HG02759 (cell line): ENCODE data around the gene TNNC1.

ENCODE experiments used
- ATAC-seq: cut with Tn5 transposase; IDR thresholded peaks from one replicate; pipeline ENCODE4 v1.9.1; 2021; ENCODE audit warnings: mild to moderate bottlenecking, moderate library complexity; ENCODE audit not compliant: unreplicated experiment

TNNC1 gene

DNA sequence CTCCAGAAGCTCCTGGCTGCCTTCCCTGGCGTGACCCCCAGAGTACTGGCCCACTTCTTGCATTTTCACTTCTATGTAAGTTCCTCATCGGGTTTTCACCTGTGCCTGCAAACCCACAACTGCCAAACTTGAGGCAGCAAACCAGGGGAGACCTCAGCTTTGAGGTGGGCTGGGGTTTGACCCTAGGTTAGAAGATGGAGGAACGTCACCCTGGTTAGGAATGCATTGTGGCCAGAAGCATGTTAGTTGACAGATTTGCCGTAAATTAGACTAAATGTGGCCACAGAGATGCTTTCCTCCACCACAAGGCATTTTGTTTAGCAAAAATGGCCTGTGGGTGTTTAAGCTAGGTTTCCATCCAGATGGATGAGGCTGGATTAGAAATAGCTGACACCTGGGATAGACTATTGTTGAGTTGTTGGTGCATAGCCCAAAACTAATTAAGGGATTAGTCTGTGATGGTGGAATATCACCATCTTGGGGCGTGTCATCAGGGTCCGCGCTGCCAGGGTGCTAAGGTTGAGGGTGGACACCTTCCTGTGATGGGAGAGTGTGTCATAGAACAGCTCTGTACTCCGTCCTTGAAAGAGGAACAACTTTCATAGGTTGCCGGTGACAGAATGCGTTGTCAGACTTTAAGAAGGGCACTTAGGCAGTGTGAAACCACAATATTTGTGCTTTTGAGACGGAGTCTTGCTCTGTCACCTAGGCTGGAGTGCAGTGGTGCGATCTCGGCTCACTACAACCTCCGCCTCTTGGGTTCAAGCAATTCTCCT, 5.1 kb upstream of the TNNC1 start:
- no peak for ATAC-seq

DNA sequence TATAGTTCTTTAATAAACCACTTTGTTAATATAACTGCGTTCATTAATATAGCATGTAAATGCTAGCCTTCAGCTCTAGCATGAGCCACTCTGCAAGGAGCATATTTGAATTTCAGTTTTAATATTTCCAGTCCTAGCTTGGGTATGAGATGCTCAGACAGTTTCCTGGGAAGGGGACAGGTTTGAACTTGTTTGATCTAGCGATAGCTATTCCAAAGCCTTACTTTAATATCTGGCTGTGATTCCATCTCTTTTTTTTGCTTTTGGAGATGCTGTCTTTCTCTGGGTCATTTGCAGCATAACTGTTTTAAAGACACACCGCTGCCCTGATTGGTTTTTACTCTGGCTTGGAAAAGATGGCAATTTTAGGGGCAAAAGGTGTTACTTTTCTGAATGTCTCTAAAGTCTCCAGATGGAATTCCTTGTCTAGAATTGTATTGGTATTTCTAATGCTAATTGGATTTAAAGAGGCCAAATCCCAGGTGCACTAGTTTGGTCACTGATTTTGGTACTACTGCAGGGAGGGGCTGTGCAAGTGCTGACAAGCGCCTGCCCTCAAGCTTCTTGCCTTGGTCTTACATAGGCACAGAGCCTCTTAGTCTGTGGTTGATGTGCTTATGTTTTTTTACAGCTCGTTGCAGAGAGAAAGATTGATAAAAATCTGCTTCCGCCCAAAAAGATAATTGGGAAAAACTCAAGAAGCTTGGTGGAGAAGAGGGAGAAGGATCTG, 4.4 kb upstream of the TNNC1 start:
- ATAC-seq = no peak

DNA sequence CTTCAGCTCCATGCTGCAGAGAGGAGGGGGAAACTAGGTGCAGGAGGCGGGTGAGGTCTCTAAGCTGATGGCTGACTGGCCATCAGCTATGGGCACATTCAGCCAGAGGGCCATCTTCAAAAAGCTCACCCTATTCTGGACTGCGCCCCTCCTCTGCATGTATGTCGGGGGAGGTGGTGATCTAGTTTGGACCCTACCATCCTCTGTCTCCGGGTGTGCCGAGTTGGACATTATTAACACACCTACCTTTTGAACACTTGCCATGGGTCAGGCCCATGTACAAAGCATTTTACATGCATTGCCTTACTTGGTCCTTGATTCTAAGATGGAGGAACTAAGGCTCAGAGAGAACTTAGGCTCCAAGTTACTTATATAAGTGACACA, 3.0 kb upstream of the TNNC1 start:
- ATAC-seq = no peak

DNA sequence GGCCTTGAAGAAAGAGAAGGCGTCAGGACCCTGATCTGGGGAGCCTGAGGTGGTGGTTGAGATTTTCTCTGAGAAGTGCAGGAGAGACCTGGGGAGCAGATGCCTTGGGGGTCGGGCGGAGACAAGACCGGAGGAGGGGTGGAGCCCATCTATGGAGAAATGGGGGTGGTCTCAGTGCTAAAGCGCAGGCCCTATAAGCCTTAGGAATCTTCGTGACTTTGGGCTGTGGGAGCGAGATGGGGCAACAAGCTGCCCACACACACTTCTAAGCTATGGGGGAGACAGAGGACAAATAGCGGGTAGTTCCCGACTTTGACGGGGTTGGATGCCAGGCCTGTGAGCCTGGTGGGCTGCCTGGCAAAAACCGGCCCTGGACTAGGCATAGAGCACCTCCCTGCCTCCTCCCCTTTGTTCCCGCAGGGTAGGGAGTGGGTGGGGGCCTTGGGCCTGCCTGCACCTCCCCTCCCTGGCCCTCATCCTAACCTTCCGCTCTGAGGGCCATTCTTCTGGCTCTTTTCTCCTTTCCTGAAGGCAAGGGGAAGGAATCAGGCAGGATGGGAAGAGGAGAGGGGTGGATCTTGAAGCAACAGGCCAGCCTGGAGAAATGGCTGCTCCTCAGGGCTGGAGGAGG, 2.4 kb upstream of the TNNC1 start:
- ATAC-seq = no peak

DNA sequence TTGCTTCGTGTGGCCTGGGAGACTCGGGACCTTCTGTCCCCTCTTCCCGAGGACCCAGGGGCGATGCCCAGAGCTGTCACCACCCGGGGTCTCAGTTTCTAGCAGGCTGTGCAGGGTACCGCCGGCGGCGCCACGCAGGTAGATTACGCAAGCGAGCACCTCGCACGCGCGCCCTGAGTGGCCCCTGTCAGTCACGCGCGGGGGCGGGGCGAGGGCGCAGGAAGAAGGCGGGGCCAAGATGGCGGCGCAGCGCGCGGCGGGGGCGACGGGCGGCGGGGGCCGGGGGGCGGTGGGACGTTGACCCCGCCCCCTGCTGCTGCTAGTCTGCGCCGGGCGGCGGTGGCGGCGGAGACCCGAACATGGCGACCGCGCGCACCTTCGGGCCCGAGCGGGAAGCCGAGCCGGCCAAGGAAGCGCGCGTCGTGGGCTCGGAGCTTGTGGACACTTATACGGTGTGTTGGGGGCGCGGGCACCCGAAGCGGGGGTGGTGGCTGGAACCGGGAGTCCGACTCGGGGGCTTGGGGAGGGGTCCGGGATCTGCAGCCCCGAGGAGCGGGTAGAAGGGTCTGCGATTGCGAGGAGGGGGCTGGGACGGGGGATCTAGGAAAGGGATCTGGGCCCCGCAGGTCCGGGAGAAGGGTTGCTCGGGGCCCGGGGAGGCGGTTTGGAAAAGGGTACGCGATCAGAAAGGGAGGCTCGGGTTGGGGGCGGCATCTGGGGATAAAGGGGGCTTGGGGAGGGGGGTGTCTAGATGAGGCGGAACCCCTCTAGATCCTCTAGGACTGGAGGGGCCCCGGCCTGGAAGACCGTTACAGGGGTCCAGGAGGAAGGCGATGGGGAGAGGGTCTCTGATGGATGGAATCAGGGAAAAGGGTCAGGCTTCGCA, 1.7 kb upstream of the TNNC1 start, which contains the start of gene NISCH:
Gene NISCH (plus strand): TSS at position 322 of the 886 bp plus-strand sequence. CDS start 38 bp downstream, at position 360.
- peak; percentile 87 for ATAC-seq

DNA sequence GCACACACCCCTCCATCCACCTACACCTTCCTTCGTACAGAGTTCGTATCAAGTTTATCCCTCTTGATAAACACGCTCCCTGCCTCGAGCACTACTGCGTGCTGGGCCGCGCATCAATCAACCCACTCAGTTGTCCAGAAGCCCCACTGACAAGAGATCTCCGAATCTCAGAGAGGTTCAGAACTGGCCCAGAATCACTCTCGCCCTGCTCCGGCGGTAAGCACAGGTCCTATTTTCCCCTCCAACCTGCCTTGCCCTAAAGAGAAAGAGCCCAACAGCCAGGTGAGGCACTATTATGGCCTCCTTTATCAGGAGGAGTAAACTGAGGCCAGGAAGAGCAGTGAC, 1.1 kb upstream of the TNNC1 start:
- peak; percentile 13 for ATAC-seq

DNA sequence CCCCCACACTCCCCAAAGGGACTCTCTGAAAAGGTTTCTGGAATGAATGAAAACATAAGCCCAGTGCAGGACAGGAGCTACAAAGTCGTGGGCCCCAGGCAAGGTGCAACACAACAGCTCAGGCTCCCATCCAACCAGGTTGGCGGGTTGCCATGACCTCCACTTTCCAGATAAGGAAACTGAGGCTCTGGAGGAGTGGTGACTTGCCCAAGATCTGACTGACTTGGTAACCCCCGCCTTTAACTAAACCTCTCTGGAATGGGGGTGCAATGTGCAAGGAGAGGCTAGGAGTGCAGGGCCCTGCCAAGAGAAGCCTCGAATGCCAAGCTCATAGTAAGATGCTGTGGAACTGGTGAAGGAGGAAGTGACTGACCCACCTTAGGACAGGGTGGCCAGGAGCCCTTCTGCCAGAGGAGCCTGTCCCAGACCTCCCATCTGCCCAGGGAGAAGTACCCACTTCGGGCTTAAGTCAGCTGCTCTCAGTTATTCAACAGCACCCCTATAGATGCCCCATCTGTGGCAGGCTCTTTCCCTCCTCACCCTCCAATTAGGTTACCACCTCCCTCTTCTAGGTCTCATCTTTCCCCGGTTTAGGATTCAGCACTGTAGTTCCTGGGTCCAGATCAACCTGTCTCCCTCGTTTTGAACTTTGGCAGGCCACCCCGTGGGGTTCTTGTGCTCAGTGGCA, 553 bp upstream of the TNNC1 start:
- no peak for ATAC-seq

DNA sequence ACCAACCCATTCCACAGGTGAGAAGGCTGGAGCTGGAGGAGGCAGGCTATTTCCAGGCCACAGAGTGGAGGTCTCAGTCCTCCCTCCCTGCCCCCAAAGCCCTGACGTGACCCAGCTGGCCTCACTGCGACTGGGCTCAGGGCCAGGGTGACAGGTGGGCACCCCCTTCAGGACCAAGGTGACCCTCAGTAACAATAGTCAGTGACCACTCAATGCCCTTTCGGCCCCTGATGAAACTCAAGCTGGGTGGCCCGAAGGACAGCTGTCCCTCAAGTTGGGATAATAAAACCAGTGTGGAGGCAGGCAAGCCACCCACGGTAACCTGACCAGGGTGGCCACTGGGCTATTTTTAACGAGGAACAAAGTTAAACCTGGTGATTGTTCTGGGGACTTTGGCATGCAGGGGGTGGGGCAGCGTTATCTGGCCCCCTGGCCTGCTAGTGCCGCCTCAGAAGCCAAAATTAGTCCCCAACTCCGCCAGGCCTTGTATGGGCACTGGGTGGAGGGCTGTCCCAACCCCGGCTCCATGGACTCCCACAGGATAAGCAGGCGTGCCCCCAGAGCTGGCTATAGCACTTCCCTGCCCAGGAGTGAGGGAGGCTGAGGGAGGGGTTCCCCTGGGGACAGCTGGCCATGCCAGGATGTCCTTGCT, 1.1 kb downstream of the TNNC1 start:
- ATAC-seq = no peak

DNA sequence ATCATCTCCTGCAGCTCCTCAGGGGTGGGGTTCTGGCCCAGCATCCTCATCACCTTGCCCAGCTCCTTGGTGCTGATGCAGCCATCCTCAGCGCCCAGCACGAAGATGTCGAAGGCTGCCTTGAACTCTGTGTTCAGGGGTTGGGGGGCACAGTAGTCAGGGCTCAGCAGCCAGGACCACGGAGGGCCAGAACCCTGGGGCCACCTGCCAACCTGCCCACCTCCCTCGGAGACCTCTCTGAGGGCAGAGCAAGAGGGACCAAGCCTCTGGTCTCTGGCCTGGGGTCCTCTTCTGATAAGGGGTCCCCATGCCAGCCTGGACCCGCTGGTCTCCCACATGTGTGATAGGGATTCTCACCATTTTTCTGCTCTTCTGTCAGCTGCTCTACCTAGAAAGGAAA, 1.7 kb downstream of the TNNC1 start:
- ATAC-seq = no peak

DNA sequence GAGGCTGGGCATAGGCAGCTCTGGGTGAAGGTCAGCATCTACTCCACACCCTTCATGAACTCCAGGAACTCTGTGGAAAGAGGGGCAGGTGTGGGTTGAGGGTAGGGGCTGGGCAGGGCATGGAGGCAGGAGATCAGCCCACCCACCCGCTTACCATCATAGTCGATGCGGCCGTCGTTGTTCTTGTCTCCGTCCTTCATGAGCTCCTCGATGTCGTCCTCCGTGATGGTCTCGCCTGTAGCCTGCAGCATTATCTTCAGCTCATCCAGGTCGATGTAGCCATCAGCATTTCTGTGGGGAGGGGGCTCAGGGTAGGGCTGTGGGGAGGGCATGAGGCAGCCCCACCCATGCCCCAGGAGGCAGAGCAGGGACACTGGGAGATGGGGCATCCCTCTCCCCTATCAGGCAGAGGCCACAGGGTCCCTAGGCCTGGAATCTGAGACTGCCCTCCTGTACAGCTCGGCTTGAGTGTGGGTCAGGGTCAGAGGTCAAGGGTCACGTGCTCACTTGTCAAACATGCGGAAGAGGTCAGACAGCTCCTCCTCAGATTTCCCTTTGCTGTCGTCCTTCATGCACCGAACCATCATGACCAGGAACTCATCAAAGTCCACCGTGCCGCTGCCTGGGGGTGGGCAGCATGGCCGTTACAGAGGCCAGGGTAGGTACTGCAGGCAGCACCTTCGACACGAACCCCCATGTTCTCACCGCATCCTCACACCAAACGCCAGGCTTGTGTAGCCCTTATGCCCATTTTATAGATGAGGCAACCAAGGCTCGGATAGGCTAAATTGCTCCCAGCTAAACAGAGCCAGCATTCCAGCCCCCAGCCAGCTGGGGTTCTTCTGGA, 2.4 kb downstream of the TNNC1 start:
- no peak for ATAC-seq

DNA sequence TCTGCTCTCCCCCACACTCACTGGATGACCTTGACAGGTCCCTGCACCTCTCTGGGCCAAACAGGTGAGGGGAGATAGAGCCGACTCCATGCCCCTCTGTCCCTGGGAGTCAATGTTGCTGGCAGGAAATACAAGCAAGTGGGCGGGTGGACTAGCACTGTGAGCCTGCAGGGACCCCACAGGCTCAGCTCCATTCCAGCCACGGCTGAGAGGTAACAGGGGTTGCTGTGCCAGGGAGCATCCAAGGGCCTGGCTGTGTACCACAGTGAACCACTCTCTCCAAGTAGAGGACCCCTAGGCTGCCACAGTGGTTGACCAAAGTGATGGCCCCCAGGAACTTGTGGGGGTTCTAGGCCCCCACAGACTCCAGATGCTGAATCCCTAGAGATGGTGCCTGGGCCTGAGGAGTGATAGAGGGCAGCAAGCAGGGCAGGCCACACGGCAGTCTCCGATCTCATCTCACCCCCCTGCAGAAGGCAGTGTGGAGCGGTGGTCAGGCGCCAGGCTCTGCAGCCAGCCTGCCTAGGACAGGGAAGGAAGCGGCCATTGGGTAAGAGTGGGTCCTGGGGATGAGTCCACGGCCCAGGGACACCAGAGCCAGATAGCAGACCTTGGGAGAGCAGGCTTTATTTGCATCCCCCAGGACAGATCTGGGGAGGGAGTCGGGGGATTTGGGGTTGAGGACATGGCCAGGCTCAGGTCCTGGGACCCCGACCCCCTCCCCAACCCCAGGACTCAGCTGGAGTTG, 3.2 kb downstream of the TNNC1 start:
- ATAC-seq = no peak

DNA sequence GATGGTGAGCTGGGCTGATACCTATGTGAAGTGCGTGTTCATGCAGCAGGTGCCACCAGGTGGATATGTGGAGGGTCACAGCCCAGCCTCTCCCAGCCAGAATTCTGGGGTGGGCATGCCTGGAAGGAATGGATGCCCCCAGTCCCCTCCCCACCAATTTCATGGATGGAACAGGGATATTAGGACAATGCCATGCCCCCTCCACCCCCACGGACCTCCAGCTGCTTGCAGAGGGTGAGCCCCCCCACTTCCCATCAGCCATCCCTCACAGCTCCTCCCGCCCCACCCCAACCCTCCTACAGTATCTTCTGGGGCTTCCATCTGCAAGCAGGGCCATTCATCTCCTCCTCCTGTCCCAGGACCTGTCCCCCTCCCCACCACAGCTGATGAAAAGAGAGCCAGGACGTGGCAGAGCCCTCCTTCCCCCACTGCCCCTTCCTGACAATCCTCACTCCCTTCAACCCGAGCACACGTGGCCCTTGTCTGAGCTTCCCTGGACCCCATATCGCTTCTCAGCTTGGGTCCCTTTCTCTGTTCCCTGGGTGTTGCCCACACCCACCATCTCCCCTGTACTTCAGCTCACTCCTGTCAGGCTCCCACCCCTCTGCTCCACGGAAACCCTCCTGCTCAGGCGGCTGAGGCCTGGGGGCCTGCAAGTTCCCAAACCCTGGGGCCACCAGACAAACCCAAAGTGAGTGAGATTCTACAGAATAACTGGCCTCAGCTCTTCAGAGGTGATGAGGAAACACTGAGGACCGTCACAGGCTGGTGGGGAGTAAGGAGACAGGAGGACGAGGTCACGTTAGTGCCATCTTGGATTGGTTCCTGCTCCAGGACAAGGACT, 6.1 kb downstream of the TNNC1 start:
- ATAC-seq = no peak

DNA sequence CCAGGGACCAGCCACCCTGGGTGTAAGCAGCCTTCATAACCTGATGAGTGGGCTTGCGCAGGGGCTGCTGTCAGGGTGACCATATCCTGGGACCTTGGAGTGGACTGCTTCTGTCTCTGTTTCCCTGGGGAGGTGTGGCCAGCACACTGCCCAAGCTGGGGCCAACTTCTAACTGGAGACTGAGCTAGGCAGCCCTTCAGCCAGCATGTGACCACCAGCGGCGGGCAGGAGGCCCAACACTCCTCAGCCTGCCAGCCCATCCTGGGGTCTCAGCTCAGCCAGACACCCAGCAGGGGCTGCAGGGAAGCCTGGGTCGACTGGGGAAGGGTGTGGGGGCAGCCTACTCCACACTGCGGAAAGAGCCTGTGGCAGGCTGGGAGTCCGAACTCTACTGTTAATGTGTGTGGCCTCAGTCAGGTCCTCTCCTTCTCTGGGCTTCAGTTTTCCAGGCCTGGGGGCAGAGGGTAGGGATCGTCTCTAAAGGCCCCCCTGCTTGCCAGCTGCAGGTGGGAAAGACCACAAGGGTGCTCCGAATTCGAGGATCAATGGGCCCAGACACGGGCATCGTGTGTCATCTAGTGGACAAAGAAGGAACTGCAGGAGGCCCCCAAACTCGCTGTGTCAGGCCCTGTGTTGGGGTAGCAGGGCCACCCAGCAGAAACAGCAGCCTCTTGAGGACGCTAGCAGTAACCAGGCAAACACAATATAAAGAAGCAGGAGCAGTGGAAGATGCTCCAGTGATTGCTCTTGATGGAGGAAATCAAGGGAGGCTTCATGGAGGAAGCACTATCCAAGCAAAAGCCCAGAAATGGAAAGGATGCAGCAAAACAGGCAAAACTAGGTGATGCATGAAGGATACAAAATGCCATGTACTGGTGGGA, 7.0 kb downstream of the TNNC1 start:
- ATAC-seq = peak; percentile 50

DNA sequence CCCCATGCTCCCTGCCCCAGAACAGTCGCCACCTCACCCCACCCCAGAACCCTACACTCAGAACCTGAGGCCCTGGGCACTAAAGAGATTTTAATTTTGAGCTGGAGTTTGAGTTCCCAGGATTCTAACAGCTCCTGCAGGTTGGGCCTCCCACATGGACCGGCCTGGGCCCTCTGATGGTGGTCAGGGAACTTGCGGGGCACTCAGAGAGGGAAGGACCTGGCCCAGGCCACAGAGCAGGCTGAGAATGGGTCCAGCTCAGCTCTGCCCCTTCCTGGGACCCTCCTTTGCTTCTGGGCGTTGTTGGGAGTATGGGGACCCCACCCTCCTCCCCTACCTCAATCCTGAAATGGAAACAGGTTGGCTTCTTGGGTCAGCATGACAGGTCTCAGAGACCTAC, 7.8 kb downstream of the TNNC1 start:
- no peak for ATAC-seq

DNA sequence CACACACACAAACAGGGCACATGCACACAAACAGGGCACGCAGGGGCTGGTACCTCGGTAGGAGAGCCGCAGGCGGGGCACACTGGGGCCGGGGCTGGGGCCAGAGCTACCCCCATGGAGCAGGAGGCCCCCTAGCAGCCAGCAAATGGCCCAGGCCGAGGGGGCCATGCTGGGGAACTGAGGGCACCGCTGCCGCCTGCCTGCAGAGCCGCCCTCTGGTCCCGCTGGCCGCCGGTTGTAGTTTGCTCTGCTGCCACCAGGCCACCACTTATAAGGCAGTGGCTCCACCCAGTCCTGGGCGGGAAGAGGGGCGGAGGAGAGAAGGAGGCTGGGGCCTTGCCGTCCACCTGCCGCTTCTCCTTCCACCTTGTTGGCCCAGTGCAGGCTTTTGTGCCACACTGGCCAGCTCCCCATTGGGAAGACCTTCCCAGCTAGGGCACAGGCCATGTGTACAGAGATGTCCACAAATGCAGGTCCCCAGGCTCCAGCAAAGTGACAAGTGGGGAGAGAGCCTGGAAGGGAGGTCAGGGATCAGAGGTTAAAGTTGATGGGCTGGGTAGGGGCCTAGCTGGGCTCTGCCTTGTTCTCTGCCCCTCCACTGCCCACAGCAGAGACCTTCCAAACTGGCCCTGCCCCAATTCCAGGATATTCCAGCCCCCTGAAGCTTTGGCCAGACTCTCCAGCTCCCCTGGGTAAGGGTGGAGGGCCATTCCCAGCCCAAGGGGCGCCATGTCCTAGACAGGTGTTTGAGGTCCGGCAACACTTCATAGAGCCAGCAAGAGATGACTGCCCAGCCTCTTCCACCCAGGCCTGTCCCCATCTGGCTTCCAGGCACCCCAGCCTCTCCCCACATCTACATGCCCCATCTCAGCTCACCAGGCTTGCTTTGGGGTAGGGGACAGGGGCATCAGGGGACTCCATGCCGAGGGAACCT, 8.7 kb downstream of the TNNC1 start, which contains the start of gene SEMA3G:
Gene SEMA3G (minus strand): TSS at position 244 of the 934 bp plus-strand sequence. CDS start 76 bp downstream, at position 168.
- ATAC-seq = peak; percentile 83
